Stimulated activated CD8-positive, alpha-beta memory T cell treated with anti-CD3 and anti-CD28 coated beads, Interleukin-15, amount 100 ng/mL, for 1 hour (primary cell): ENCODE results near the gene PEF1.

ENCODE experiments used
- DNase-seq: peaks from one replicate; pipeline ENCODE4 v3.0.0-alpha.2; 2020; ENCODE audit warnings: low read depth

The PEF1 gene

GRCh38 chr1:31584869-31585735 lies 59.6 kb downstream of the PEF1 start:
- DNase-seq: no peak

DNA sequence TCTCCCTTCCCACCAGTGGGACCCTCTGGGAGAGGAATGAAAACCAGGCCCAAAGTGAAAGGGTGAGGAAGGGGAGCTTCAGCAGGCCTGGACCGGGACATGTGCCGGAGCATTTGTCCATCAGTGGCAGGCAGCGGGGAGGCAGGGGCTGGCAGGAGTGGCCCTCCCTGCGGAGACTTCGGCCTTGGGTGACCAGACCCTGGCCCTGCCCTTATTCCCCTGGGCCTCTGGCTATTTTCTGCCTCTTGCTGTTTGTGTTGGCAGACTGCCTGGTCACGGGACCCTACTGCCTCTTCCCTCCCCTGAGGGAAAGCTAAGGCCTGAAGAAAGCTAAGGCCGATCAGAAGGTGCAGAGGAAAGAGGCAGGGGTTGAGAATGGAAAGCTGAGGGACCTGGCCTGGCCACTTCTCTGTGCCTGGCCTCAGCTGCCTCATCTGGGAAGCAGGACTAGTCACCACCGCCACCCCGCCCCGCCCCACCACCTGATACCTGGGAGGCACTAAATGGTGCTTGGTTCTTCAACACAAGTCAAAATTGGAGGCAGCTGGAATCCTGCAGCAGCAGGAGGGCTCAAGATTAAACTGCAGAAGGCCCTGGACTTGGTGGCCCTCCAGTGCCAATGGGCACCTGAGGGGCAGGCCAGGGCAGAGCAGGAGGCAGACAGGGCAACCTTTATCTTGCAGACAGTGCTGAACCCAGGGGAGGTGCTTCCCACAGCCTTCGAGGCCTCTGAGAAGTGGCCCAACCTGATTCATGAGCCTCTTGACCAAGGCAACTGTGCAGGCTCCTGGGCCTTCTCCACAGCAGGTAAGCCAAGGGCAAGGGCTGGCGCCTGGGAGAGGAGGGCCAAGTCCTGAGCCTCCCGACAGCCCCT lies 60.4 kb downstream of the PEF1 start:
- DNase-seq: no peak

GRCh38 chr1:31583082-31583994 lies 61.3 kb downstream of the PEF1 start:
- no peak for DNase-seq

- DNase-seq: no peak
Observed at GRCh38 chr1:31581821-31582810, 62.6 kb downstream of the PEF1 start.

DNA sequence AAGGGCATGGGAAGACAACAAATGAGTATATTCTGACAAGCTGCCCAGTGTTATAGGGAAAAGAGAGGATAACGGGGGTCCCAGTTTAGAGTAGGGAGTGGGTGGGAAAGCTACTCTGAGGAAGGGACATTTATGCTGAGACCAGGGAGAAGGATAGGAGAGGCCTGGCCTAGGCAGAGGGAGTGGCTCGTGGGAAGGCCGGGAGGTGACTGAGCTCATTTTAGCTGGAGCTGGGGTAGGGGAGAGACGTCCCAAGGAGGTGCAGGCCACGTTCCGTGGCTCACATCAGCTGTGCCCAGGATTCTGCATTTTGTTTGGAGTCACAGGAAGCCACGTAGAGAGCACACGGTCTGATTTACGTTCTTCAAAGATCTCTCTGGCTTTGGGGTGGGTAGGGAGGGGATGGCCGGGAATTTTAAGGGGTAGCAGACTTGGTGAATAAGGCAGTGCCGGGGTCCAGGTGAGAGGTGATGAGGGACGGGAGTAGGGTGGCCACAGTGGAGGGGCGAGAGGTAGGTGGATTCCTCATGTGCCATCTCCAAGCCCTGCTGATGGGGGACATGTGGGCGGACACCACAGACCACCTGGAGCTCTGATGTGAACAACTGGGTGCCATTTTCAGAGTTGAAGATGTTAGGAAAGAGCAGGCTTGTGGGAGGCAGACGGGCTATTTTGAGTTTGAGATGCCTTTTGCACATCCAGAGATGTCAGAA lies 63.6 kb downstream of the PEF1 start:
- no peak for DNase-seq

- DNase-seq: no peak
Observed at GRCh38 chr1:31580513-31580870, 64.2 kb downstream of the PEF1 start.
